RWPE1 (cell line): ENCODE measurements around the gene PCDHA12.
"Not testable (repeated sequence)": the region's sequence is repeated elsewhere in the genome, so short reads cannot be mapped to it uniquely, and the experiment has no call there.

ENCODE experiments used
- CTCF ChIA-PET: fragments of 350-600 bp; sonication (Branson Sonifier 250); formaldehyde crosslinking; extraction: SDS; loops from one replicate; lab custom pipeline; 2021; lab: Yijun Ruan, JAX
- POLR2A ChIA-PET: fragments of 400-600 bp; formaldehyde crosslinking; extraction: SDS; loops from one replicate; lab custom pipeline; 2020; ENCODE audit warnings: antibody characterized with exemption; ENCODE audit not compliant: low non-redundant PET; lab: Yijun Ruan, JAX
- DNase-seq: peaks from one replicate; pipeline ENCODE4 v3.0.0; 2012; ENCODE audit warnings: low spot score
- H3K27ac ChIP-seq: fragments of 450-650 bp; 2 replicates; pipeline ENCODE4 v1.5.1; 2017
- CTCF ChIP-seq: fragments of 450-650 bp; conservative IDR thresholded peaks from 2 replicates; pipeline ENCODE4 v1.5.1; 2017; ENCODE audit warnings: low read depth, mild to moderate bottlenecking

Gene PCDHA12, protein sequence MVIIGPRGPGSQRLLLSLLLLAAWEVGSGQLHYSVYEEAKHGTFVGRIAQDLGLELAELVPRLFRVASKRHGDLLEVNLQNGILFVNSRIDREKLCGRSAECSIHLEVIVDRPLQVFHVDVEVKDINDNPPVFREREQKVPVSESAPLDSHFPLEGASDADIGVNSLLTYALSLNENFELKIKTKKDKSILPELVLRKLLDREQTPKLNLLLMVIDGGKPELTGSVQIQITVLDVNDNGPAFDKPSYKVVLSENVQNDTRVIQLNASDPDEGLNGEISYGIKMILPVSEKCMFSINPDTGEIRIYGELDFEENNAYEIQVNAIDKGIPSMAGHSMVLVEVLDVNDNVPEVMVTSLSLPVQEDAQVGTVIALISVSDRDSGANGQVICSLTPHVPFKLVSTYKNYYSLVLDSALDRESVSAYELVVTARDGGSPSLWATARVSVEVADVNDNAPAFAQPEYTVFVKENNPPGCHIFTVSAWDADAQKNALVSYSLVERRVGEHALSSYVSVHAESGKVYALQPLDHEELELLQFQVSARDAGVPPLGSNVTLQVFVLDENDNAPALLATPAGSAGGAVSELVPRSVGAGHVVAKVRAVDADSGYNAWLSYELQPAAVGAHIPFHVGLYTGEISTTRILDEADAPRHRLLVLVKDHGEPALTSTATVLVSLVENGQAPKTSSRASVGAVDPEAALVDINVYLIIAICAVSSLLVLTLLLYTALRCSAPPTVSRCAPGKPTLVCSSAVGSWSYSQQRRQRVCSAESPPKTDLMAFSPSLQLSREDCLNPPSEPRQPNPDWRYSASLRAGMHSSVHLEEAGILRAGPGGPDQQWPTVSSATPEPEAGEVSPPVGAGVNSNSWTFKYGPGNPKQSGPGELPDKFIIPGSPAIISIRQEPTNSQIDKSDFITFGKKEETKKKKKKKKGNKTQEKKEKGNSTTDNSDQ

DNA sequence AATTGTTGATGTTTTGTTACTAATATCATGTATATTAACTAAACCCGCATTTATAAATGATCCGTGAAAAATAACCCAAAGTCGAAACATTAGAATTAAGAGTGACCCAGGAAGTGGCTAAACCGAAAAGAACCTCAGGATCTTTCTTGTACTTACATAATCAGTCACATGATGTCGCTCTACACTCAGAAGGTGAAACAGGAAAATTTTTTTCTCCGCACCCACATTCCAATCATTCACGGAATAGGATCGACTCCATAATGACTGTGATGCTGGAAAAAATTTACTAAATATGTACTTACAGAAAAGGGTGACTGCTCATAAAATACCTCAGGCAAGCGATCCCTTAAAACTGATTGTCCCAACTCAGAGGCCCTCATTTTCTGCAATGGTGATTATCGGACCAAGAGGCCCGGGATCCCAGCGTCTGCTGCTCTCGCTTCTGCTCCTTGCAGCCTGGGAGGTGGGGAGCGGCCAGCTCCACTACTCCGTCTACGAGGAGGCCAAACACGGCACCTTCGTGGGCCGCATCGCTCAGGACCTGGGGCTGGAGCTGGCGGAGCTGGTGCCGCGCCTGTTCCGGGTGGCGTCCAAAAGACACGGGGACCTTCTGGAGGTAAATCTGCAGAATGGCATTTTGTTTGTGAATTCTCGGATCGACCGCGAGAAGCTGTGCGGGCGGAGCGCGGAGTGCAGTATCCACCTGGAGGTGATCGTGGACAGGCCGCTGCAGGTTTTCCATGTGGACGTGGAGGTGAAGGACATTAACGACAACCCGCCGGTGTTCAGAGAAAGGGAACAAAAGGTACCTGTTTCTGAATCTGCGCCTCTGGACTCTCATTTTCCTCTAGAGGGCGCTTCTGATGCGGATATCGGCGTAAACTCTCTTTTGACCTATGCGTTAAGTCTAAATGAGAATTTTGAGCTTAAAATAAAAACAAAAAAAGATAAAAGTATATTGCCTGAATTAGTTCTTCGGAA is at the start of gene PCDHA12:
TSS of gene PCDHA12 (plus strand) at position 224 of the 981 bp plus-strand sequence. CDS start at position 389, 165 bp downstream.
- ChIA-PET POLR2A (no interaction called here), CTCF (interaction anchor here (0.6 to 2.5 kb wide), 9 partner anchors 16 to 192 kb away, joined by 3 to 21 read pairs (median 4); partner anchors contain the start of gene PCDHAC1)
- H3K27ac ChIP-seq, result no peak within 1 kb of the TSS
- peak; percentile 54 for DNase-seq
- peak; percentile 12; the same call in 1 of the 2 replicates for TF ChIP-seq CTCF

DNA sequence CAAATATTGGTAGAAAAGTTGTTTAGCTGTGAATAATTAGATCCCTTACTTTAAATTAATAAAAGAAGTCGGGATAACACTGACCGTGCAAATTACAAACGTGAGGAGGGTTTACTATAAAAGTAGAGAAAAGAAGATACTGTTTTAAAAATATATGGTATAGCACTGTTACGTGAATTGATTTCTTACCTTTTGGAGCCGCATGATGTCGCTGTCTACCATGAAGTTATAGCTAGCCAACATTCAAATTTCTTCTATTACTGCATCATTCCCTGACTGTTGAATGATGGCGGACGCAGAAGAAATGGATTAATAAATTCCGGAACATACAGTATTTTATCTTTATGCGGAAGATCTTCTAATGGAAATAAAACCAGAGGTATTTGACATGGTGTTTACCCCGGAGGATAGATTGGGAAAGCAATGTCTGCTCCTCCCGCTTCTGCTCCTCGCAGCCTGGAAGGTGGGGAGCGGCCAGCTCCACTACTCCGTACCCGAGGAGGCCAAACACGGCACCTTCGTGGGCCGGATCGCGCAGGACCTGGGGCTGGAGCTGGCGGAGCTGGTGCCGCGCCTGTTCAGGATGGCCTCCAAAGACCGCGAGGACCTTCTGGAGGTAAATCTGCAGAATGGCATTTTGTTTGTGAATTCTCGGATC is 47.3 kb upstream of the PCDHA12 start, which contains the start of gene PCDHA6:
TSS of gene PCDHA6 (plus strand) at position 257 of the 658 bp plus-strand sequence. CDS start at position 389, 132 bp downstream.
- ChIA-PET CTCF (interaction anchor here (0.6 to 1.1 kb wide), 3 partner anchors 14 to 390 kb away, joined by 3 to 5 read pairs (median 4); no protein-coding TSS in a partner anchor), POLR2A (no interaction called here)
- H3K27ac ChIP-seq, result no peak within 1 kb of the TSS
- TF ChIP-seq CTCF, result no peak
- DNase-seq, result no peak

- DNase-seq, result no peak
- H3K27ac ChIP-seq, result no peak overlapping the region
- no peak for TF ChIP-seq CTCF
- ChIA-PET CTCF (interaction anchor here (0.6 to 1.1 kb wide), 3 partner anchors 13 to 389 kb away, joined by 3 to 5 read pairs (median 4); no protein-coding TSS in a partner anchor), POLR2A (no interaction called here)
Observed at GRCh38 chr5:140828362-140828737, 46.8 kb upstream of the PCDHA12 start.

- CTCF ChIA-PET, result interaction anchor here (0.6 kb wide), 1 partner anchor 10 kb away, joined by 3 read pairs; no protein-coding TSS in a partner anchor
- H3K27ac ChIP-seq, POLR2A ChIA-PET, DNase-seq: not testable (repeated sequence)
Observed at GRCh38 chr5:140829511-140830501, 45.3 kb upstream of the PCDHA12 start.

DNA sequence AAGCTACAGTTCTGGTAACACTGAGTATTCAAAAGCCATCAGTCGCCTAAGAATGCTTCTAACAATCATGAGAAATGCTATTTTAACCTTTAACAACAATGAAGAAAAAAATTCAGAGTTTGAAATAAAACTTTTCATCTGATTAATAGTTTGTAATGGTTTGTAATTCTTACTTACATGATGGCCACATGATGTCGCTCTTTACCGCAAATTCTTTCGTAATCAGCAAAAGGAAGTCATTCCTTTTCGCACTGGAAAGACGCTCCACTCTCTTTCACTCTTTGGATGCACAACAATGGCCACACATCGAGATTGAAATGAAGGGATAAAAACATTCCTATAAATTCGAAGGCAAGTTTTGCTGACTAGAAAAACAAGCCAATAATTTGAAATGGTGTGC is 41.1 kb upstream of the PCDHA12 start, which contains the start of gene PCDHA7:
TSS of gene PCDHA7 (plus strand) at position 277 of the 400 bp plus-strand sequence. CDS start at position 392, 115 bp downstream.
- POLR2A ChIA-PET, result no interaction called here
- DNase-seq, result no peak

GRCh38 chr5:140834439-140835008 is 40.6 kb upstream of the PCDHA12 start:
- H3K27ac ChIP-seq, DNase-seq, CTCF ChIA-PET, POLR2A ChIA-PET: not testable (repeated sequence)

More for the DNA sequence above, 41.1 kb upstream of the PCDHA12 start, which contains the start of gene PCDHA7:
- peak; percentile 27 for TF ChIP-seq CTCF
- CTCF ChIA-PET, result no interaction called here
- no peak within 1 kb of the TSS for H3K27ac ChIP-seq
